Osteoblast (primary cell): ENCODE results near the gene HS3ST3A1. TPM values are rescaled to one million over a fixed set of nuclear protein-coding genes. Genes with fewer than 3 reads are reported as not detected.
"Not testable (repeated sequence)": the region's sequence is repeated elsewhere in the genome, so short reads cannot be mapped to it uniquely, and the experiment has no call there.

ENCODE experiments used
- DNase-seq: peaks from one replicate; pipeline ENCODE4 v3.0.0; 2011; ENCODE audit warnings: low spot score, mixed read lengths; ENCODE audit not compliant: insufficient read length; ENCODE audit errors: missing footprints
- H2AFZ ChIP-seq: 2 replicates; pipeline ENCODE4 v1.6.0; 2011; ENCODE audit warnings: mild to moderate bottlenecking, low read length
- H3K27ac ChIP-seq: 2 replicates; pipeline ENCODE4 v1.5.1; 2011; ENCODE audit warnings: mild to moderate bottlenecking, low read depth, low read length, moderate library complexity
- H3K27me3 ChIP-seq: 2 replicates; pipeline ENCODE4 v1.6.0; 2012; ENCODE audit warnings: mild to moderate bottlenecking, control low read depth, inconsistent platforms, low read length, moderate library complexity; ENCODE audit not compliant: insufficient read depth
- H3K36me3 ChIP-seq: 2 replicates; pipeline ENCODE4 v1.5.1; 2011; ENCODE audit warnings: mild to moderate bottlenecking, low read length, control low read depth, moderate library complexity; ENCODE audit not compliant: insufficient read depth
- H3K4me1 ChIP-seq: 2 replicates; pipeline ENCODE4 v1.5.1; 2011; ENCODE audit warnings: mild to moderate bottlenecking, low read length, control low read depth, moderate library complexity; ENCODE audit not compliant: insufficient read depth
- H3K4me2 ChIP-seq: 2 replicates; pipeline ENCODE4 v1.6.0; 2011; ENCODE audit warnings: mild to moderate bottlenecking, low read length; ENCODE audit not compliant: insufficient read depth
- H3K4me3 ChIP-seq: fragments of 200-600 bp; sonication (generic); 3 replicates; pipeline ENCODE4 v1.5.1; 2012; ENCODE audit warnings: mild to moderate bottlenecking, low read length, inconsistent platforms; ENCODE audit not compliant: insufficient read depth
- H3K79me2 ChIP-seq: 2 replicates; pipeline ENCODE4 v1.6.0; 2012; ENCODE audit warnings: mild to moderate bottlenecking, low read length, control low read depth, inconsistent platforms; ENCODE audit not compliant: insufficient read depth
- H3K9me3 ChIP-seq: 2 replicates; pipeline ENCODE4 v1.5.1; 2011; ENCODE audit warnings: low read depth, low read length, control low read depth
- H4K20me1 ChIP-seq: 2 replicates; pipeline ENCODE4 v1.6.0; 2012; ENCODE audit warnings: mild to moderate bottlenecking, low read length, control low read depth; ENCODE audit not compliant: insufficient read depth
- CTCF ChIP-seq: IDR thresholded peaks from 2 replicates; pipeline ENCODE4 v1.5.1; 2011; ENCODE audit warnings: mild to moderate bottlenecking, low read depth, low read length, moderate library complexity; ENCODE audit errors: extremely low read depth
- total RNA-seq: library from RNA; depleted of rRNA; stranded (reverse); fragments of >200 nt; gene quantifications from 2 replicates; pipeline ENCODE4 v1.2.3, GENCODE V29; 2012

The HS3ST3A1 gene
- total RNA-seq, 1 donor = 8.3 TPM

- Histone ChIP-seq H3K36me3 (peaks cover 19% of the 10 kb centered on the region), H3K27ac (no peak overlapping the region), H3K4me3 (no peak overlapping the region), H3K79me2 (peaks cover 68% of the 10 kb centered on the region), H2AFZ (no peak overlapping the region), H3K9me3 (no peaks in the 10 kb centered on the region), H4K20me1 (no peaks in the 10 kb centered on the region), H3K27me3 (no peaks in the 10 kb centered on the region), H3K4me2 (no peak overlapping the region), H3K4me1 (peaks cover 15% of the 10 kb centered on the region)
- no peak for TF ChIP-seq CTCF
- DNase-seq = no peak
These were observed 47.5 kb downstream of the HS3ST3A1 start for GRCh38 chr17:13554231-13554630.

GRCh38 chr17:13550291-13550690 is 51.4 kb downstream of the HS3ST3A1 start:
- H3K36me3 ChIP-seq = peaks cover 21% of the 10 kb centered on the region
- no peak for TF ChIP-seq CTCF
- H2AFZ ChIP-seq = no peak overlapping the region
- H4K20me1 ChIP-seq = no peaks in the 10 kb centered on the region
- H3K9me3 ChIP-seq = no peaks in the 10 kb centered on the region
- H3K4me3 ChIP-seq = no peak overlapping the region
- H3K4me1 ChIP-seq = no peaks in the 10 kb centered on the region
- H3K27me3 ChIP-seq = no peaks in the 10 kb centered on the region
- no peak for DNase-seq
- no peak overlapping the region for H3K4me2 ChIP-seq
- no peak overlapping the region for H3K27ac ChIP-seq
- peaks cover 51% of the 10 kb centered on the region for H3K79me2 ChIP-seq

GRCh38 chr17:13548576-13548975 is 53.2 kb downstream of the HS3ST3A1 start:
- H3K9me3 ChIP-seq, H3K4me2 ChIP-seq, H3K4me3 ChIP-seq, H4K20me1 ChIP-seq, H3K27me3 ChIP-seq, DNase-seq, H2AFZ ChIP-seq, H3K27ac ChIP-seq: not testable (repeated sequence)
- Histone ChIP-seq H3K79me2 (peaks cover 34% of the 10 kb centered on the region), H3K36me3 (peaks cover 21% of the 10 kb centered on the region), H3K4me1 (peaks cover 16% of the 10 kb centered on the region)

- Histone ChIP-seq H3K79me2 (peaks cover 31% of the 10 kb centered on the region), H2AFZ (no peak overlapping the region), H3K36me3 (peaks cover 11% of the 10 kb centered on the region), H3K4me1 (peaks cover 23% of the 10 kb centered on the region), H3K4me2 (no peak overlapping the region), H3K27me3 (no peaks in the 10 kb centered on the region), H3K27ac (no peak overlapping the region), H3K9me3 (no peaks in the 10 kb centered on the region), H4K20me1 (no peaks in the 10 kb centered on the region), H3K4me3 (no peak overlapping the region)
- no peak for TF ChIP-seq CTCF
- no peak for DNase-seq
These were observed 54.9 kb downstream of the HS3ST3A1 start for GRCh38 chr17:13546851-13547250.
